ENCODE data around the gene SLC52A3.

SLC52A3 gene

GRCh38 chr20:791056-791455 lies 22.8 kb upstream of the SLC52A3 start:
- Histone ChIP-seq H3K9ac (ENCODE audit: low read length) (no peak overlapping the region), H3K4me3 (ENCODE audit: low read depth in 1 of 2, low read length in 2 of 2) (no peak overlapping the region), H3K9me3 (ENCODE audit: low read length) (no peaks in the 10 kb centered on the region), H3K36me3 (ENCODE audit: insufficient read depth, low read length) (no peaks in the 10 kb centered on the region), H3K4me1 (ENCODE audit: insufficient read depth, low read length) (no peaks in the 10 kb centered on the region), H3K27ac (ENCODE audit: low read depth, low read length) (no peak overlapping the region), H3K27me3 (ENCODE audit: control insufficient read depth in 1 of 2, insufficient read depth in 2 of 2, low read length in 2 of 2) (no peaks in the 10 kb centered on the region)

- Histone ChIP-seq H3K9me3 (ENCODE audit: low read length) (no peaks in the 10 kb centered on the region), H3K4me3 (ENCODE audit: low read depth in 1 of 2, low read length in 2 of 2) (no peak overlapping the region), H3K27me3 (ENCODE audit: control insufficient read depth in 1 of 2, insufficient read depth in 2 of 2, low read length in 2 of 2) (no peaks in the 10 kb centered on the region), H3K9ac (ENCODE audit: low read length) (no peak overlapping the region), H3K27ac (ENCODE audit: low read depth, low read length) (no peak overlapping the region), H3K36me3 (ENCODE audit: insufficient read depth, low read length) (no peaks in the 10 kb centered on the region), H3K4me1 (ENCODE audit: insufficient read depth, low read length) (no peaks in the 10 kb centered on the region)
Observed at GRCh38 chr20:787825-788224, 19.5 kb upstream of the SLC52A3 start.

- no peaks in the 10 kb centered on the region for H3K36me3 ChIP-seq (ENCODE audit: insufficient read depth, low read length)
- no peak overlapping the region for H3K9ac ChIP-seq (ENCODE audit: low read length)
Observed at GRCh38 chr20:779771-780170, 11.5 kb upstream of the SLC52A3 start.

GRCh38 chr20:776165-776564 lies 7.9 kb upstream of the SLC52A3 start:
- Histone ChIP-seq H3K27ac (ENCODE audit: low read depth, low read length) (no peak overlapping the region), H3K27me3 (ENCODE audit: control insufficient read depth in 1 of 2, insufficient read depth in 2 of 2, low read length in 2 of 2) (no peaks in the 10 kb centered on the region), H3K9me3 (ENCODE audit: low read length) (no peaks in the 10 kb centered on the region), H3K4me1 (ENCODE audit: insufficient read depth, low read length) (no peaks in the 10 kb centered on the region), H3K9ac (ENCODE audit: low read length) (no peak overlapping the region), H3K4me3 (ENCODE audit: low read depth in 1 of 2, low read length in 2 of 2) (no peak overlapping the region), H3K36me3 (ENCODE audit: insufficient read depth, low read length) (no peaks in the 10 kb centered on the region)

More at GRCh38 chr20:779771-780170, 11.5 kb upstream of the SLC52A3 start:
- Histone ChIP-seq H3K4me3 (ENCODE audit: low read depth in 1 of 2, low read length in 2 of 2) (no peak overlapping the region), H3K9me3 (ENCODE audit: low read length) (no peaks in the 10 kb centered on the region), H3K27me3 (ENCODE audit: control insufficient read depth in 1 of 2, insufficient read depth in 2 of 2, low read length in 2 of 2) (no peaks in the 10 kb centered on the region), H3K27ac (ENCODE audit: low read depth, low read length) (no peak overlapping the region), H3K4me1 (ENCODE audit: insufficient read depth, low read length) (no peaks in the 10 kb centered on the region)

- no peak overlapping the region for H3K9ac ChIP-seq (ENCODE audit: low read length)
- no peaks in the 10 kb centered on the region for H3K27me3 ChIP-seq (ENCODE audit: control insufficient read depth in 1 of 2, insufficient read depth in 2 of 2, low read length in 2 of 2)
- no peak overlapping the region for H3K27ac ChIP-seq (ENCODE audit: low read depth, low read length)
- no peaks in the 10 kb centered on the region for H3K36me3 ChIP-seq (ENCODE audit: insufficient read depth, low read length)
- no peak overlapping the region for H3K4me3 ChIP-seq (ENCODE audit: low read depth in 1 of 2, low read length in 2 of 2)
- H3K4me1 ChIP-seq (ENCODE audit: insufficient read depth, low read length) = no peaks in the 10 kb centered on the region
- H3K9me3 ChIP-seq (ENCODE audit: low read length) = no peaks in the 10 kb centered on the region
Observed at GRCh38 chr20:775679-776135, 7.4 kb upstream of the SLC52A3 start.

- no peaks in the 10 kb centered on the region for H3K4me1 ChIP-seq (ENCODE audit: insufficient read depth, low read length)
- H3K27me3 ChIP-seq (ENCODE audit: control insufficient read depth in 1 of 2, insufficient read depth in 2 of 2, low read length in 2 of 2) = no peaks in the 10 kb centered on the region
- no peak overlapping the region for H3K4me3 ChIP-seq (ENCODE audit: low read depth in 1 of 2, low read length in 2 of 2)
- no peaks in the 10 kb centered on the region for H3K9me3 ChIP-seq (ENCODE audit: low read length)
- H3K27ac ChIP-seq (ENCODE audit: low read depth, low read length) = no peak overlapping the region
- no peaks in the 10 kb centered on the region for H3K36me3 ChIP-seq (ENCODE audit: insufficient read depth, low read length)
- no peak overlapping the region for H3K9ac ChIP-seq (ENCODE audit: low read length)
Observed at GRCh38 chr20:774660-775057, 6.4 kb upstream of the SLC52A3 start.

- H3K9ac ChIP-seq (ENCODE audit: low read length) = no peak overlapping the region
- H3K9me3 ChIP-seq (ENCODE audit: low read length) = no peaks in the 10 kb centered on the region
- H3K27me3 ChIP-seq (ENCODE audit: control insufficient read depth in 1 of 2, insufficient read depth in 2 of 2, low read length in 2 of 2) = no peaks in the 10 kb centered on the region
- H3K27ac ChIP-seq (ENCODE audit: low read depth, low read length) = no peak overlapping the region
- H3K4me1 ChIP-seq (ENCODE audit: insufficient read depth, low read length) = no peaks in the 10 kb centered on the region
- H3K36me3 ChIP-seq (ENCODE audit: insufficient read depth, low read length) = no peaks in the 10 kb centered on the region
- H3K4me3 ChIP-seq (ENCODE audit: low read depth in 1 of 2, low read length in 2 of 2) = no peak overlapping the region
Observed at GRCh38 chr20:774016-774659, 5.8 kb upstream of the SLC52A3 start.

- Histone ChIP-seq H3K27ac (ENCODE audit: low read depth, low read length) (no peak overlapping the region), H3K9ac (ENCODE audit: low read length) (no peak overlapping the region), H3K36me3 (ENCODE audit: insufficient read depth, low read length) (no peaks in the 10 kb centered on the region), H3K27me3 (ENCODE audit: control insufficient read depth in 1 of 2, insufficient read depth in 2 of 2, low read length in 2 of 2) (no peaks in the 10 kb centered on the region), H3K9me3 (ENCODE audit: low read length) (no peaks in the 10 kb centered on the region), H3K4me3 (ENCODE audit: low read depth in 1 of 2, low read length in 2 of 2) (no peak overlapping the region), H3K4me1 (ENCODE audit: insufficient read depth, low read length) (no peaks in the 10 kb centered on the region)
Observed at GRCh38 chr20:772806-773205, 4.5 kb upstream of the SLC52A3 start.

- Histone ChIP-seq H3K27ac (ENCODE audit: low read depth, low read length) (no peak overlapping the region), H3K27me3 (ENCODE audit: control insufficient read depth in 1 of 2, insufficient read depth in 2 of 2, low read length in 2 of 2) (no peaks in the 10 kb centered on the region), H3K4me3 (ENCODE audit: low read depth in 1 of 2, low read length in 2 of 2) (no peak overlapping the region), H3K36me3 (ENCODE audit: insufficient read depth, low read length) (no peaks in the 10 kb centered on the region), H3K9me3 (ENCODE audit: low read length) (no peaks in the 10 kb centered on the region), H3K4me1 (ENCODE audit: insufficient read depth, low read length) (no peaks in the 10 kb centered on the region), H3K9ac (ENCODE audit: low read length) (no peak overlapping the region)
Observed at GRCh38 chr20:771741-772464, 3.6 kb upstream of the SLC52A3 start.

- no peaks in the 10 kb centered on the region for H3K4me1 ChIP-seq (ENCODE audit: insufficient read depth, low read length)
- H3K27me3 ChIP-seq (ENCODE audit: control insufficient read depth in 1 of 2, insufficient read depth in 2 of 2, low read length in 2 of 2) = no peaks in the 10 kb centered on the region
- H3K4me3 ChIP-seq (ENCODE audit: low read depth in 1 of 2, low read length in 2 of 2) = no peak overlapping the region
- no peaks in the 10 kb centered on the region for H3K9me3 ChIP-seq (ENCODE audit: low read length)
- no peaks in the 10 kb centered on the region for H3K36me3 ChIP-seq (ENCODE audit: insufficient read depth, low read length)
- no peak overlapping the region for H3K27ac ChIP-seq (ENCODE audit: low read depth, low read length)
- no peak overlapping the region for H3K9ac ChIP-seq (ENCODE audit: low read length)
Observed at GRCh38 chr20:770691-771090, 2.4 kb upstream of the SLC52A3 start.

- H3K27ac ChIP-seq (ENCODE audit: low read depth, low read length) = no peak overlapping the region
- no peak overlapping the region for H3K9ac ChIP-seq (ENCODE audit: low read length)
Observed at GRCh38 chr20:766906-767305, 1.4 kb downstream of the SLC52A3 start.

GRCh38 chr20:764255-764654 lies 4.0 kb downstream of the SLC52A3 start:
- Histone ChIP-seq H3K27ac (ENCODE audit: low read depth, low read length) (no peak overlapping the region), H3K36me3 (ENCODE audit: insufficient read depth, low read length) (no peaks in the 10 kb centered on the region), H3K9ac (ENCODE audit: low read length) (no peak overlapping the region), H3K9me3 (ENCODE audit: low read length) (no peaks in the 10 kb centered on the region), H3K4me1 (ENCODE audit: insufficient read depth, low read length) (no peaks in the 10 kb centered on the region), H3K4me3 (ENCODE audit: low read depth in 1 of 2, low read length in 2 of 2) (no peak overlapping the region), H3K27me3 (ENCODE audit: control insufficient read depth in 1 of 2, insufficient read depth in 2 of 2, low read length in 2 of 2) (peaks cover 0 to 10% of the 10 kb centered on the region in 2 donors)

More at GRCh38 chr20:766906-767305, 1.4 kb downstream of the SLC52A3 start:
- Histone ChIP-seq H3K27me3 (ENCODE audit: control insufficient read depth in 1 of 2, insufficient read depth in 2 of 2, low read length in 2 of 2) (no peaks in the 10 kb centered on the region), H3K9me3 (ENCODE audit: low read length) (no peaks in the 10 kb centered on the region), H3K36me3 (ENCODE audit: insufficient read depth, low read length) (no peaks in the 10 kb centered on the region), H3K4me1 (ENCODE audit: insufficient read depth, low read length) (no peaks in the 10 kb centered on the region), H3K4me3 (ENCODE audit: low read depth in 1 of 2, low read length in 2 of 2) (no peak overlapping the region)
